TTC549 (cell line): Measurements from ENCODE around the gene ASMT.
A peak's percentile ranks its signal among the peaks of the same experiment; 100 is the strongest.
"Not testable (repeated sequence)": the region's sequence is repeated elsewhere in the genome, so short reads cannot be mapped to it uniquely, and the experiment has no call there.

Source experiments
- FAIRE-seq: peaks from 2 replicates; lab custom pipeline; 2012; peaks lifted over from hg19 to GRCh38; lab: Jason Lieb, UNC

Gene ASMT

GRCh38 chrX:1649621-1650020 lies 34.8 kb downstream of the ASMT start:
- FAIRE-seq: no peak

GRCh38 chrX:1652011-1652811 lies 37.4 kb downstream of the ASMT start:
- peak; percentile 50 for FAIRE-seq

- no peak for FAIRE-seq
These were observed 41.5 kb downstream of the ASMT start for GRCh38 chrX:1656379-1656778.

GRCh38 chrX:1657367-1658070 lies 42.7 kb downstream of the ASMT start:
- no peak for FAIRE-seq

- FAIRE-seq: no peak
These were observed 43.2 kb downstream of the ASMT start for GRCh38 chrX:1658071-1658491.

- no peak for FAIRE-seq
These were observed 45.0 kb downstream of the ASMT start for GRCh38 chrX:1659664-1660461.

- FAIRE-seq: no peak
These were observed 46.4 kb downstream of the ASMT start for GRCh38 chrX:1661048-1661921.

- FAIRE-seq: no peak
These were observed 47.0 kb downstream of the ASMT start for GRCh38 chrX:1661922-1662221.

- FAIRE-seq: no peak
These were observed 52.7 kb downstream of the ASMT start for GRCh38 chrX:1667566-1667965.

- FAIRE-seq: peak; percentile 41
These were observed 58.5 kb downstream of the ASMT start for GRCh38 chrX:1673337-1673736.

GRCh38 chrX:1676866-1677265 lies 62.0 kb downstream of the ASMT start:
- no peak for FAIRE-seq

- FAIRE-seq: no peak
These were observed 64.4 kb downstream of the ASMT start for GRCh38 chrX:1679238-1679637.

GRCh38 chrX:1681439-1681838 lies 66.6 kb downstream of the ASMT start:
- FAIRE-seq: no peak

- not testable (repeated sequence) for FAIRE-seq
These were observed 67.0 kb downstream of the ASMT start for GRCh38 chrX:1681856-1682255.

GRCh38 chrX:1682501-1682900 lies 67.6 kb downstream of the ASMT start:
- FAIRE-seq: not testable (repeated sequence)

GRCh38 chrX:1684883-1685282 lies 70.0 kb downstream of the ASMT start:
- not testable (repeated sequence) for FAIRE-seq

GRCh38 chrX:1685444-1685880 lies 70.6 kb downstream of the ASMT start:
- not testable (repeated sequence) for FAIRE-seq

GRCh38 chrX:1686642-1687041 lies 71.8 kb downstream of the ASMT start:
- FAIRE-seq: no peak
